Spleen (tissue), 11 donors: ENCODE data around the gene LCOR. TPM values are rescaled to one million over a fixed set of nuclear protein-coding genes. Genes with fewer than 3 reads are reported as not detected.

Source experiments
- DNase-seq: peaks from one replicate; pipeline ENCODE4 v3.0.0-alpha.2; 2020
- H3K27ac ChIP-seq, 8 donors: fragments of 200-600 bp; sonication (generic) in 7 of 8; 1 replicate in 4 of 8; 2 replicates in 4 of 8; pipeline versions ENCODE4 v1.5.0 to v1.8.0; 2016 to 2021; ENCODE audit warnings: inconsistent platforms in 4 of 8, mild to moderate bottlenecking in 4 of 8, moderate library complexity in 1 of 8
- H3K27me3 ChIP-seq, 7 donors: fragments of 200-600 bp; sonication (generic) in 6 of 7; replicated peaks in 1 of 7; 1 replicate in 4 of 7; 2 replicates in 3 of 7; pipeline versions ENCODE4 v1.5.0 to v1.8.0; 2016 to 2021; ENCODE audit warnings: inconsistent platforms in 3 of 7, mild to moderate bottlenecking in 1 of 7
- H3K36me3 ChIP-seq, 6 donors: fragments of 200-600 bp; sonication (generic) in 5 of 6; 1 replicate in 4 of 6; 2 replicates in 2 of 6; pipeline versions ENCODE4 v1.5.0 to v1.8.0; 2016 to 2021; ENCODE audit warnings: inconsistent platforms in 2 of 6
- H3K4me1 ChIP-seq, 6 donors: fragments of 200-600 bp; sonication (generic) in 5 of 6; 1 replicate in 3 of 6; 2 replicates in 3 of 6; pipeline versions ENCODE4 v1.5.0 to v1.8.0; 2016 to 2021; ENCODE audit warnings: inconsistent platforms in 3 of 6
- H3K4me3 ChIP-seq, 8 donors: fragments of 200-600 bp; sonication (generic) in 7 of 8; 1 replicate in 4 of 8; 2 replicates in 4 of 8; pipeline versions ENCODE4 v1.5.0 to v1.8.0; 2016 to 2021; ENCODE audit warnings: inconsistent platforms in 4 of 8, mild to moderate bottlenecking in 4 of 8, moderate library complexity in 2 of 8
- H3K9me3 ChIP-seq, 8 donors: fragments of 200-600 bp; sonication (generic) in 7 of 8; 1 replicate in 4 of 8; 2 replicates in 4 of 8; pipeline versions ENCODE4 v1.5.0 to v1.8.0; 2016 to 2021; ENCODE audit warnings: inconsistent platforms in 4 of 8
- POLR2A ChIP-seq, 3 donors: fragments of 450-650 bp; IDR thresholded peaks; one replicate each; pipeline ENCODE4 v1.5.1; 2017; ENCODE audit warnings: antibody characterized with exemption in 3 of 3, mild to moderate bottlenecking in 1 of 3
- POLR2AphosphoS5 ChIP-seq, 3 donors: sonication (generic); formaldehyde crosslinking; IDR thresholded peaks; one replicate each; pipeline ENCODE4 v1.5.1; 2017; ENCODE audit warnings: antibody characterized with exemption in 3 of 3
- WGBS, 5 donors: extraction: QIAGEN DNeasy Blood & Tissue Kit in 3 of 5; methylation state at CpG; one replicate each; pipeline versions ENCODE4 v1.1.5 to v1.1.7; 2013 to 2018; 5-methylcytosine and 5-hydroxymethylcytosine counted together
- intact Hi-C: fragments of 100-400 bp; cut with DNase I; formaldehyde crosslinking; loops from one replicate; pipeline ENCODE4 v1.15.0; 2023; ENCODE audit warnings: low total_unique reads
- polyA plus RNA-seq, 3 donors: library from polyadenylated mRNA; stranded (reverse); fragments of 200-250 nt; gene quantifications; one replicate each; pipeline ENCODE4 v1.2.1, GENCODE V29; 2013
- total RNA-seq, 7 donors: library from RNA; depleted of rRNA in 3 of 7; stranded (reverse); fragments of >200 nt in 3 of 7; fragmentation: NEBNext Ultra II Directional in 4 of 7; extraction: Animal tissue kit (Norgen Biotek cat#: 25700) in 4 of 7; gene quantifications; one replicate each; pipeline versions ENCODE4 v1.1.0 to v1.2.1, GENCODE V29; 2016 to 2021
- TF ChIP-seq, protein P1 (sequence below), 11 experiments: fragments of 200-600 bp in 7 of 11; fragments of 450-650 bp in 4 of 11; sonication (generic) in 4 of 11; IDR thresholded peaks in 8 of 11; conservative IDR thresholded peaks in 3 of 11; 1 replicate in 7 of 11; 2 replicates in 4 of 11; pipeline versions ENCODE4 v1.4.0 to v1.8.0; 2016 to 2021; ENCODE audit warnings: antibody characterized with exemption in 11 of 11, inconsistent platforms in 4 of 11, mild to moderate bottlenecking in 1 of 11
- donor health status: healthy with polysubstance abuse.
- donor health status: DM: no; HTN: no; CAD: no; lungs with moderate emphysema.
- donor health status: DM: no; HTN: no; CAD: no.
- donor health status: Bipolar disorder and iron deficiency.
- donor health status: healthy.
- donor health status: DM: no; HTN: no; CAD: no.
- donor health status: DM: yes; HTN: yes; CAD: no.

The LCOR gene
- total and polyA plus RNA-seq, 10 donors: 2.2 to 105 (median 47.0) TPM

DNA sequence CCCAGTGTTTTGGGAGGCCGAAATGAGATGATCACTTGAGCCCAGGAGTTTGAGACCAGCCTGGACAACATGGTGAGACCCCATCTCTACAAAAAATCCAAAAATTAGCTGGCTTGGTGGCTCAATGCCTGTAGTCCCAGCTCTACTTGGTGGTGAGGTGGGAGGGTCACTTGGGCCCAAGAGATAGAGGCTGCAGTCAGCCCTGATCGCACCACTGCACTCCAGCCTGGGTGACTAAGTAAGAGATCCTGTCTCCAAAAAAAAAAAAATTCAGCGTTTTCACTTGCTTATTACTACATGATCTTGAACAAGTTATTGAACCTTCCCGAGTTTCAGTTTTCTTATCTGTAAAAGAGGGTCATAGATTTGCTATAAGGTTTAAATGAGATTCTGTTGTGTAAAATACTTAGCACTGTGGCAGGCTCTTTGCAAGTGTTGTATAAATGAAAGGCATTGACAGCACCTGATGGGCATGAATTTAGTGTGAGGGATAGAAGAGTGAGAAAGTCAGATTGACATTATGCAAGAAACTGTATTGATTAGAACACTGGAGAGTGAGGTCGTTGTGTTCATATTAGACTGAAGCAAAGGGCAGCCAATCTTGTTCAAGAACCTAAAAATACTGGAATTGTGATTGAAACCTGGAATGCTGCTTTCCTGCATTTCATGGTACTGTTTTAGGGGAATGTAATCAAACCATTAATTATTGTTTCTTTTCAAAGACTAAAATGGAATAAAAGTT lies 136.8 kb downstream of the LCOR start:
- H3K4me3 ChIP-seq: no peak overlapping the region
- H3K9me3 ChIP-seq: no peaks in the 10 kb centered on the region
- intact Hi-C loops: no loop called here
- TF ChIP-seq POLR2AphosphoS5 (IDR thresholded peaks at IDR 0.05) (no peak), POLR2A (IDR thresholded peaks at IDR 0.05) (no peak)
- TF ChIP-seq, protein P1, sequence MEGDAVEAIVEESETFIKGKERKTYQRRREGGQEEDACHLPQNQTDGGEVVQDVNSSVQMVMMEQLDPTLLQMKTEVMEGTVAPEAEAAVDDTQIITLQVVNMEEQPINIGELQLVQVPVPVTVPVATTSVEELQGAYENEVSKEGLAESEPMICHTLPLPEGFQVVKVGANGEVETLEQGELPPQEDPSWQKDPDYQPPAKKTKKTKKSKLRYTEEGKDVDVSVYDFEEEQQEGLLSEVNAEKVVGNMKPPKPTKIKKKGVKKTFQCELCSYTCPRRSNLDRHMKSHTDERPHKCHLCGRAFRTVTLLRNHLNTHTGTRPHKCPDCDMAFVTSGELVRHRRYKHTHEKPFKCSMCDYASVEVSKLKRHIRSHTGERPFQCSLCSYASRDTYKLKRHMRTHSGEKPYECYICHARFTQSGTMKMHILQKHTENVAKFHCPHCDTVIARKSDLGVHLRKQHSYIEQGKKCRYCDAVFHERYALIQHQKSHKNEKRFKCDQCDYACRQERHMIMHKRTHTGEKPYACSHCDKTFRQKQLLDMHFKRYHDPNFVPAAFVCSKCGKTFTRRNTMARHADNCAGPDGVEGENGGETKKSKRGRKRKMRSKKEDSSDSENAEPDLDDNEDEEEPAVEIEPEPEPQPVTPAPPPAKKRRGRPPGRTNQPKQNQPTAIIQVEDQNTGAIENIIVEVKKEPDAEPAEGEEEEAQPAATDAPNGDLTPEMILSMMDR (IDR thresholded peaks at IDR 0.05 in 8 of 11, conservative IDR thresholded peaks at IDR 0.05 in 3 of 11): no peak
- H3K27me3 ChIP-seq: no peaks in the 10 kb centered on the region
- no peak for DNase-seq
- peaks cover 0 to 24% (median 6%) of the 10 kb centered on the region in 6 donors for H3K4me1 ChIP-seq
- H3K27ac ChIP-seq: no peak overlapping the region
- whole genome bisulfite sequencing, 5 donors: 85 to 96% (median 95%) methylated on average over 5 of the region's 5 CpGs
- peaks cover 0 to 11% (median 0%) of the 10 kb centered on the region in 6 donors for H3K36me3 ChIP-seq

DNA sequence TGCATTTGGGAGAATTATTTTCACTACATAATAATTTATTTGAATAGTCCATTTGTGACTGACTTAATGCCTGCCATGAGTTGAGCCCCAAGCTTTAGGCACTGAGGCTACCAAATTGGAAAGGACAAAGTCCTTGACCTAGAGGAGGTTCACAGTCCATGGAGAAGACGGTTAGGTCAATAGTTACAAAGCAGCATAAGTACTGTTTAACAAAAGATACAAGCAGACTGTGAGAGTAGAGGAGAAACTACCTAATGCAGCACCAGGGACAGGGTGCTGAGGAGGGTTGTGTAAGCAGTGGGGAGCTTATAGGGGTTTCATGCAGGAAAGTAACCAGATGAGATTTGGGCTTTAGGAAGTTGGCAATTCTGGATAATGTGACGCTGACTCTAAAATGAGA lies 139.2 kb downstream of the LCOR start:
- Histone ChIP-seq H3K9me3 (no peaks in the 10 kb centered on the region), H3K27me3 (no peaks in the 10 kb centered on the region), H3K4me1 (peaks cover 0 to 37% (median 16%) of the 10 kb centered on the region in 6 donors), H3K36me3 (peaks cover 0 to 10% (median 0%) of the 10 kb centered on the region in 6 donors), H3K27ac (no peak overlapping the region), H3K4me3 (no peak overlapping the region)
- WGBS, 5 donors: 83 to 94% (median 86%) methylated on average over 2 of the region's 2 CpGs
- TF ChIP-seq POLR2A (IDR thresholded peaks at IDR 0.05) (no peak), POLR2AphosphoS5 (IDR thresholded peaks at IDR 0.05) (no peak)
- TF ChIP-seq, protein P1 (IDR thresholded peaks at IDR 0.05 in 8 of 11, conservative IDR thresholded peaks at IDR 0.05 in 3 of 11): no peak
- intact Hi-C loops: no loop called here
- no peak for DNase-seq

DNA sequence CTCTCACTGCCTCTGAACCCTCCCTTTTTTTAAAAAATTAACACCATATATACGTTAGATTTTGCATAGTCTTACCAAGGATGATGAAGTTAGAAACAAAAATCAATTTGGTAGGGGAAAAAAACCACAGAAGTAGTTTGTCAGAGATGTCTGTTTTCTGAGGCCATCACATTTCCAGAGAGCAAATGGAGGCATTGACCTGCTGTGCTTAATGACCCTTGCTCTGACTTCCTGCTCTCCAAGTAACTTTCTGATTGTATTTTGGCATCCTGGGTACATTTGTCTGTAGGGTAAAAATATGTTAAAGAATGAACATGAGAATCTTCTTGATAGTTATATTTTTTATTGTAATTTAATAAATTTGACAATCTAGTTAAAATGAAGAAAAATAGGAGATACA lies 140.2 kb downstream of the LCOR start:
- H3K9me3 ChIP-seq: no peaks in the 10 kb centered on the region
- no peak for DNase-seq
- H3K4me1 ChIP-seq: peaks cover 0 to 37% (median 16%) of the 10 kb centered on the region in 6 donors
- H3K4me3 ChIP-seq: no peak overlapping the region
- no peaks in the 10 kb centered on the region for H3K27me3 ChIP-seq
- 69 to 85% (median 71%) methylated on average over 1 of the region's 1 CpG for WGBS, 5 donors
- no peak overlapping the region for H3K27ac ChIP-seq
- TF ChIP-seq POLR2A (IDR thresholded peaks at IDR 0.05): no peak
- TF ChIP-seq, protein P1 (IDR thresholded peaks at IDR 0.05 in 8 of 11, conservative IDR thresholded peaks at IDR 0.05 in 3 of 11): no peak
- TF ChIP-seq POLR2AphosphoS5 (IDR thresholded peaks at IDR 0.05): no peak
- peaks cover 0 to under 1% (median 0%) of the 10 kb centered on the region in 6 donors for H3K36me3 ChIP-seq
- intact Hi-C loops: no loop called here
